ENCODE measurements around the gene AFF3.

Gene AFF3

DNA sequence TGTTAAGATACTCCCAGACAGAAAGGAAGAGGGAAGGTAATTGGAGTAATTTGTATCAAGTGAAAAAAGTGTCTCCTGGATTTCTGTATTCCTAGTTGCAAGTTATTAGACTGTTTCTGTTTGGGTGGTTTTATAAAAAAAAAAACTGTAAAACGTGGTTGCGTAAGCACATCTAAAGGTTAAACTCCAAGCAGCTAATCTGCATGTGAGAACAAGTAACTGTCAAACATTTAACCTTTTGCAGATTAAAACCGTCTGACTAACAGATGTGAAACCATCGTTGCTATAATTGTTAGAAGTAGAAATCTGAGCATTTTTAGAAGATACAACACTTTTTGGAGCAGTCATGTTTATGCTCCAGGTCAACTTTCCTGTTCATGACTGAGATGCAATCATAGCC, 72.3 kb downstream of the AFF3 start:
- no peak for DNase-seq

DNA sequence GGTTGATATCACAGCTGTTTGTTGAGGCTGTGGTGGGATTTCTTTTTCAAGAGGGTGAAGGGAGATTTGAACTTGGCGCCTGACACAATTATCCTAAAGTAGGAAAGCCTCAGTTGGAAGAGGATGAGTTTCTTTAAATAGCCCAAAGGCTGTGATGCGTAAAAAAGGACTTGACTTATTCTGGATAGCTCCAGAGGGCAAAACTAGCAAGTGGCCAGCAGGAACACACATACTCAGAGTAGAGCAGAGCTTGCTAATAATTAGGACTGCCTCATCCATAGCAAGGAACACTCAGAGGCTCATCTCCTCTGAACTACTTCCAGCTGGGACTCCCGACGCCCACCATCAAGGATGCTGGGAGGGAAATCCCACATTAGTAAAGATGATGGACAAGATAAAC, 74.0 kb downstream of the AFF3 start:
- DNase-seq = no peak

DNA sequence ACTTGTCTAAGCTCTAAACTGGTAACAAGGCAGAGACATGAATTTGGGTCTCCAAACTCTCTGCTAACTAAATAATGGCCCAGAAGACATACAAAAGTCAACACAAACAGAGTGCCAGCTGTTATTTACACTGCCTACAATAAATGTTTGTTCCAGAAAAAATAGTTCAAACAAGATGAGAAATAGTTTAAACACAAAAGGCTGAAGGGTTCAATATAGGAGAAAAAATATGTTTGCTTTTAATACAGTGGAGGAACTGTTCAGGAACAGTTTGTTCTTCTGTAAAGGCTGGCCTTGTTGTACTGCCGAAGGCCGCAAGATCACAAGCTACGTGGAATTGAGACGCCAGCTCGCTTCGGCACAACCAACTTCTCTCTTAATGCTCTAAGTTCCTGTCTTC, 74.6 kb downstream of the AFF3 start:
- DNase-seq = no peak

DNA sequence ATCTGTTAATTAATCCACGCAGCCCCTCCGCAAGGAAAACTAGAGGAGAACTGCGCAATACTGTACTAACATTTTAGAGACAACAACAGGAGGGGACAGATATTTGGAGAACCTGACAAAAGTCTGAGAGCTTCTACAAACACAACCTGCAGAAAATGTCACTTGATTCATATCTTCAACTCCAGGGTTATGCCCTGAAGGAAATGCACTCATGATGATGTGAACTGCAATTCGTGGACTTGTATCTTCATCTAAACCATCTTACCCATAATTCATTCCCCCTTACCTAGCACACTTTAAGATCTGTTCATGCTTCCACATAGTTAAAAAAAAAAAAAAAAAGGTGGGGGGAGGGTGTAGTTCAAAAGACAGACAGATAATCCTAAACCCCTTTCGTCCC, 75.5 kb downstream of the AFF3 start:
- DNase-seq = no peak

DNA sequence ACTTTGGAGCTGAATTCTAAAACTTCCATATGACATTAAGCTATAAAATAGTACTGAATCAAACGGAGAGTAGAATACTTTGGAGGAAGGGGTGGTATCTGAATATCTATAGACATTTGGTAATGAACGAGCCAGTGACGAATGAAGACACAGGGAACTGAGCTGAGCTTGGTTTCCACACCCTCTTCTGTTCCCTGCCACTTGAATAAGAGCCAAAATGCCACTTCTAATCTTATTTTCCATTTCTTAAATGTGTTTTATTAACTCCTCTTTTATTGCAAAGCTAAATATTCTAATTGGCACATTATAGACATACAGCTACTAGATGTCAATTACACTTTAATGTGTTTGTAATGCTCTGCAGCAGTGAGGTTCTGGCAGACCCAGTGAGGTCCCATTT, 76.1 kb downstream of the AFF3 start:
- DNase-seq = no peak

DNA sequence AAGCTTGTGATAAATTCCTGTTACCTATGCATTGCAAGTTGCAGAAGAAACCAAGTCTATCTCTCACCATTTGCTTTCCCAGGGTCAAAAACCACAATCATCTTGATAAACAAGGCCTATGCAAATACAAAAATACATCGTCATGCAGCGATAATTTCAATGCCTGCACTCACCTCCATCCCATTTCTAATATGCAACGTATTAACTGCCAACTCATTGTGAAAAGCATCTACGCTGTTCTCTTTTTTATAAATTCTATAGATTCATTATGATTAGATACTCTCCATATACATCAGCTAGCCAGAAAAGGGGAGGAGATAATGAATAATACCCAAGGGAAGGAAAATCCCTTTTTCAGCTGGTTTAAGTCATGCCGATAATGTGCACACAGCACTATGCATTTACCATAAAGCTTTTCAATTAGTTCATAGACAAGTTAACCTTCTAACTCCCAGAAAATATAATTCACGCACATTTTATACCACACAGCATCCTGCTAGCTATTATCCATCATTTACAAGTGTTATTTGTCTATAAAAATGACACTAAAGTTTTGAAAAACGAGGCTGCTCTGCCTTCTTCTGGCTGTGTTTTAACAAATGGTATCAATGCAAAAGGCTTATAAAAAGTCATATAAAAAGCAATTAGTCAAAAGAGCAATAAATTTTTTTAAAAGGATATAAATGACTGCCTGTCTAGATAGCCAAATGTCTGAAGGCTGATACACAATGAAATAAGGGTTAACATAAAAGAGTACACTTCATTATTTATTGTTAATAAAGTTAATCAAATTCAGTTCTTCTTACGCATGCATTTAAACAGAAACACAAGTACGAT, 77.6 kb downstream of the AFF3 start:
- no peak for DNase-seq

DNA sequence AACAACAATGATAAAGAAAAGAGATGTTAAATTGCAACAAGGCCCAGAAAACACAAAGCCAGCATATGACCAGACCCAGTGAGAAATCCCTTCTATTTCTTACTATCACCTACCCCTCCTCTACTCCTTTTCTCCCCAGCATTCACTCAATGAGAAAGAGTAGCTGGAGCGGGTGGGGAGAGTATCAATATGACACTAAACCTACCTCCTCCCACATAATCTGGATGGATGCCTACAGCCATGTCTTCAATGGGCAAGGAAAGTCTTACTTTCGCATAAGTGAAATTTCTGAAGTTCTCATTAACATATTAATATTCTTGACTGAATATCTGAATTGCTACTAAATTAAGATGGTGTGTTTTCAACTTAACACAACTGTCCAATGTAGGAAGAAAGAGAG, 78.2 kb downstream of the AFF3 start:
- no peak for DNase-seq

DNA sequence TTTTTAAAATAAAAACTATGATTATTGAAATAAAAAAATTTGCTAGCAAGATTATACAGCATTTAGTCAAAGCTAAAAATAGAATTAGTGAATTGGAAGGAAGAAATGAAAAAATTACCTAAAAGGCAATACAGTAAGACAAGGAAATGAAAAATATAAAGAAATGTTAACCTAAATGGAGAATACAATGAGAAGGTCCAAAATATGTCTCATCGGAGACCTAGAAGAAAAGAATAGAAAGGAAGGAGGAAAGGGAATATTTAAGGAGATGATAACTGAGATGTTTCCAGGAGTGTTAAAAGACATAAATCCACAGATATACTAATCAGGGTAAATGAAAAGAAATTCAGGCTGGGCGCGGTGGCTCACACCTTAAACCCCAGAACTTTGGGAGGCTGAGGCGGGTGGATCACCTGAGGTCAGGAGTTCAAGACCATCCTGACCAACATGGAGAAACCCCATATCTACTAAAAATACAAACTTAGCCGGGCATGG, 78.9 kb downstream of the AFF3 start:
- DNase-seq = no peak

DNA sequence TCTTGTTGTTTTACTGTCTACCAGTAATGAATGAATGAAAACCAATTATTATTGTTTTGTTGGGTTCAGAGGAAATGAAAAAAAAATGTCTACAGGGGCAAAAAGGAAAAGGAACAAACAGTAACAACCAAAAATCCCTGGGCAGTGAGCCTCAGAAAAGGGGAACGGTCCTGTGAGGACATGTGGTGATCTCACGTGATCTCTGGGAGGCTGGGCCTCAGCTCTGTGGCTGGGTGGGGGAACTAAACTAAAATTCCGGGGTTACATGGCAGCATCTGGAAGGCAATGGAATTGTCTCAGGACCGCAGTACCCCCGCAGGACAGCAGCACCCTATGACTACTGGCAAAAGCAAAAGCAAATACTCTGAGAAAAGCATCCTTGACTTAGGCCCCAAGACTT, 80.1 kb downstream of the AFF3 start:
- DNase-seq = no peak

DNA sequence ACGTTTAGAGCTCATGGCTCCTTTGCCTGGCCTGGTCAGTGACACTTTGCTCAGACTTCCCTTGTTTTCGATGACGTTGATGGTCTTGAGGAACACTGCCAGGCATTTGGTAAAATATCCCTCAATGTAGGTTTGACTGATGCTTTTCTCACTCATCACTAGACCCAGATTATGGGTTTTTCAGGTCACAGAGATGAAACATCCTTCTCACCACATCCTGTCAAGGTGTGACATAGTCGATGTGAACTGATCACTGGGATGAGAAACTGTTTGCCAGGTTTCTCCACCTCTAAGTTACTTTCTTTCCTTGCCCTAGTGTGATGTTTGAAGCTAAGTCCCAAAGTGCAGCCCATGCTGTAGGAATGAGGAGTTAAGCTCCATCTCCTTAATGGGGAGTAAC, 81.5 kb downstream of the AFF3 start:
- DNase-seq = no peak

DNA sequence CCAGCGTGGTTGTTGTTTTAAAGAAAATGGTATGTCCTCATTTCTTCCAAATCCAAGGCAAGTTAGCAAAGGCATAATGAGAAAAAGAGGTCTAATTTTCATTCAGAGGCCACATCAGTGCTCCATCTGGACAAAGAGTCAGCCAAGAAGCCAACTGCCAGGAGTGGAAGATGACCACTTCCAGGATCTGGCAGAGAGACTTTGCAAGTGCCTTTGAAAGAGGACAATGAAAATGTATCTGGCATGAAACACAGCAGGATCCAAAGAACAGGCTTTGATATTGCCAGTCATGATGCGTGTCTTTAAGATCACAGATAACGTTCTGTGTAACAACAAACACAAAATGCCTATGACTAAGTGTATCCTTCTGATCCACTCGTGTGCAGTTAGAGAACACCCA, 82.8 kb downstream of the AFF3 start:
- no peak for DNase-seq

DNA sequence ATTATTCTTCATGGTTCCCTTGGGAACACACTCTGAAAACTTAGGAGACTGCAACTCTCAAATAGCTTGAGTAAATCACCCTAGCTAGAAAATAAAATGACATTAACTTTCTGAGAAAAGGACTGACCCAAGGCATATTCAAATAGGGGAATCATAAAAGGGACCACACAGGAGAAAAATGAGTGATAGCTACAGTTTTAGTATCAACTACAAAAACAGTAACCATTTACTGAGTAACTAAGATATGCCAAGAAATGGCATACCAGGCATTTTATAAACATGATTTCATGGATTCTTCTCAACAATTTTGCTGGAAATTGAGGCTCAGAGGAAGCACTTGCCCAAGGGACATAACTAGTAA, 84.5 kb downstream of the AFF3 start:
- DNase-seq = no peak

DNA sequence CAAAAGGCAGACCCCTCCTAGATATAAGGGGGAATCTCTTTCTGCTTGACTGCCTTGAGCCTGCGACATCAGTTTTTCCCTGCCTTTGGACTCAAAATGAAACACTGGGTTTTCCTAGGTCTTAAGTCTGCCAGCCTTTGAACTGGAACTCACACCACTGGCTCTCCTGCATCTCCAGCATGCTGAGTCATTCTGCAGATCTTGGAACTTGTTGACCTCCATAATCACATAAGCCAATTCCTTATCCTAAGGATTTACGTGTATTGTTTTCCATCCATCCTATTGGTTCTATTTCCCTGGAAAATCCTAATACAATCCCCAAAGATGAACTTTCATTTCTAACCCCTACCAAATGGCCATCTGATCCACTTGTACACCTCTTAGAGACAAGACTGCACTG, 88.0 kb downstream of the AFF3 start:
- DNase-seq = no peak

DNA sequence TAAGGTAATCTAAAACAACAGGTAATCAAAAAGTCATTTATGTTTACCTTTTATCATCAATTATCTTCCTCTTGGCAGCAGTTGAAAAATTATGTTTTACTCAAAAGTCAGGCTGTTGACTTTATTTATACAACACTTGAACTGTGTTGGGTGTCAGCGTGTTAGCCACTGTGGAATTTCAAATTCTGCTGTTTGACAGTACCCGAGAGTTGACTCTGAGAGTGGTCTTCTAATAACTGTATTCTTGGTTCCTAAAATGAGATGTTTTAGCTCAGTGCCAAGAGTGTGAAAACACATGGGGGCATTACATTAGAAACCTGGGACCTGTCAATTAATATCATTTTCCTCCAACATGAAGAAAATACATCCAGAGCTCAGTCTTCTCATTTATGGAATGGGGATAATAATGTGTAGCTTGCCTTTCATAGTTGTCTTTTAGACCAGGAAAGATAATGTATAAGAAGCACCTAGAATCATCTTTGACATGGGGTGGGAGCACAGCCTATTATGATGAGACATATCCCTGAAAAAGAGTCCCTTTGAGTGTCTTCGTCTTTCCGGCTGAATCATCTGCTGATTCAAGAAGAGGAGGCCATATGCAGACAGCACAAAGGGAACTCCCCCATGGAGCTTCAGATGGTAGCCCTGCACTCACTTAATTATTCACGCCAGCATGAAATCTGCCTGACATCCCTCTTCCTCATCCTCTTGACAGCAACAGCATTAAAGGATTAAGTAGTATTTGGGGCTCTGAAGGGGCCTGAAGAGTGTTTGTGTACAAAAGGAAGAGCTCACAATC, 89.1 kb downstream of the AFF3 start:
- DNase-seq = no peak

DNA sequence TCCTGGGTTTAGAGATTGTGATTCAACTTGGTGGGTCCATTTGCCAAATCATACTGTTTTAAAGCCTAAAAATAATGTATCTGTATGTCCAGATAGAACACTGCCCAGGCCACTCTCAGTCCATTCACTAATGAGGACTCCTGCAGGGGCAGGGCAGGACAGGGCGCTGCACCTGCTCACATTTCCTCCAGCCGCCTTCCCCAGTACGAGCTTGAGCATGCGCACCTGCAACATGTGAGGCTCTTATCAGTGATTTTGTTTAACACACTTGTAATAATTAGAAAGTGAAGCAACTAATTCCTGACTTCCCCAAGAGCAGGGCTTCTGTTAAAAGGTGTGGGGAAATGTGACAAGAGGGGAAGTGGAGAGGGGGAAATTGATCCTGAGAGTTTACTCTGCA, 89.7 kb downstream of the AFF3 start:
- no peak for DNase-seq

DNA sequence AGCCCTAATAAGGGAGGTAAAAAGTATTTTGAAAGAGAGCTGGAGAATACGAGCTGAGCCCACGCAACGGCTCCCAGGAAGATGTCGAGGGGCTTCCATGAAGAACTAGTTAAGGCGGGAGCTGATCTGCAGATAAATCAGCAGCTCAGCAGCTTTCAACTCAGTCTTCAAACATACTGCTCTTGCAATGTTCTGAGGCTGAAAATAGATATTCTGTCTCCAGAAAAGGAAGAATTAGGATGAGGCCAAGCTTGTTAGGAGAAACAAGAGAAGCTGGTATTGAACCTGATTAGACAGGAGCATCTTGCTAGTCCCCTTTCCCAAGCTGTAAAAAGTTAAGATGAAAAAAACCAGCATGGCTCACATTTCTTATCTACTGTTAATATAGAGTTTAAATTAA, 91.1 kb downstream of the AFF3 start:
- DNase-seq = no peak

DNA sequence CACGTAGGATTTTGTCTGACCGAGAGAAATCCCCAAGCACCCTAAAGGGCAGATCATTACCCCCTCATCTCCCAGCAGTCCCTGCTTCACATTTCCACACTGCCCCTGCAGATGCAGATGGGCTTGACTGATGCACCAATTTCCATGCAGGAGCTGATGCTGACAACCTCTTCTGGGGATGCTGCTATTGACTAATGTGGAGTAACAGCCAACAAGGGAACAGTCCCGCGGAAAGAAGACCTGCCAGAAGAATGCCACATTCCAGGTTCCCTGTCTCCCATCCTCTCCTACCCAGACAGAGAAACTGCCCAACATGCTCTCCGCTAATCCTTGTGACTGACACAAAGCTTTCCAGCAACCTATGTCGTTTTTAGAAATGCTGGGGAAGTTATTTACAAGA, 91.7 kb downstream of the AFF3 start:
- no peak for DNase-seq

DNA sequence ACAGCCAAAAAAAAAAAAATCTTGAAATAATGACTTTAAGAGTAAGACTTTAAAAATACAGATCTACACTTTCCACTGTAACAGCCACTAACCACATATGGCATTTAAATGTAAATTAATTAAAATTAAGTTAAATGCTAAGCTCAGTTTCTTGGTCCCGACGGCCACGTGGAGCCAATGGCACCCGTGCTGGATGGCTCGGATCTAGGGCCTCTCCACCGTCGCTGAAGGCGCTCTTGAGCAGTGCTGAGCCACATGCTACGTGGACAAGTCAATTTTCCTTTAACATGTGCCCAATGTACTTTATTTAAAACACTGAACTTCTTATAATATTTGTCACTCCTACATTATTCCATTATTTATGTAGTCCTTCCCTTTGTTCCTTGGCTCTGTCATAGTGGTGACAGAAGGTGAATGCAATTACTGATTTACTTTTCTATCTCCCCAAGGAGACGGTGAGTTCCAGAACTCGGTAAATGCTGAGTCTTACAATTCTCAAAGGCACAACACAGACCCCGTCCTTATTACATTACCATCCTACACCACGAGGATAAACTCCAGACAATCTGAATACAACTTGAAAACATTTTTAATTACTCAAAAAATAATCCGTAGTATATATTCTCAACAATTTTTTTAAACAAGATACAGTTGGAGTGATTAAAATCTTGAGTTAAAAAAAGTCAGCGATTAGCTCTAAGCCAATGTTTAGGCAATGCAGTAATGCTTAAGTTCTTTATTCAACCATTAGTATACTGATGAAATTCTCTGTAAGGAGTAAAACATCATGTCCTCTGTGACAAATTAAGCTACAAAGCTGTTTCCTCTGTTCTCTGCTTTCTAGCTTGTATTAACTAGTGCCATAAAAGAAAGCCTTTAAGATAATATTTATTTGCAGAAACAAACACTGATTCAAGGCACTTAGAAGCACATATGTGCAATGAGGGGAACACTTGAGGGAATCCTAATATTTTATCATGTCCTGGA, 95.1 kb downstream of the AFF3 start:
- DNase-seq = no peak

DNA sequence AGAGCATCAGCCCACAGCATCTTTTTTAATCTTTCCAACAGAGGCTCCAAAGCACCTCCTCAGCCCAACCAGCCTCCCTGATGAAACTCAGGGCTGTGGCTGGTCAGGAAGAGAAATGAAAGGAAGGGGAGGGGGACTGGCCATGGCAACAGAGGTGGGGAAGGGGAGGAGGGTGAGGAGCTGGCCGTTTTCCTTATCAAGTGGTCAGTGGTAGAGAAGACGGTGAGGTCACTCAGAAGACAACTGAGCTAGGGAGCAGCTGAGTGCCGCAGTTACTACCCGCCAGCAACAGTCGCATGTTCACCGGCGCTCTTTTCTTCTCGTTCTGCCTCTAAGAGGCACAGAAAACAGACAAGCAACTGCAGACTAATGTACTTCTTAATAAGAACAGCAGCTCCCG, 97.4 kb downstream of the AFF3 start:
- DNase-seq = no peak

DNA sequence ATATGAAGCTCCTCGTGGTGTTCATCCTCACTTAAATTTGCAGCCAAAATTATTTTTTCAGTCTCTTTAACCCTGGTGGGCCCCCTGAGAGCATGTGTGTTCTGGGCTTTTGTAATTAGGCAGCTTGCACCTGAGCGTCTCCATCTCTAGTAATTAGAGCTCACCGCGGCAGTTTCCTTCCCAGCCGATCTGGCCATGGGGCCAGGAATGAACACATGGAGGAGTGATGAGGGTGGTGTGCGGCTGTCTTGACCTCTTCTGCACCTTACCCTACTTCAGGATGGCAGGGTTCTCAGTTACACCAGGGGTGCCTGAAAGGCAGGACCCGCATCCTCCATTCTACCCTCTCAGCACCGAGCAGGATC, 98.5 kb downstream of the AFF3 start:
- DNase-seq = no peak

DNA sequence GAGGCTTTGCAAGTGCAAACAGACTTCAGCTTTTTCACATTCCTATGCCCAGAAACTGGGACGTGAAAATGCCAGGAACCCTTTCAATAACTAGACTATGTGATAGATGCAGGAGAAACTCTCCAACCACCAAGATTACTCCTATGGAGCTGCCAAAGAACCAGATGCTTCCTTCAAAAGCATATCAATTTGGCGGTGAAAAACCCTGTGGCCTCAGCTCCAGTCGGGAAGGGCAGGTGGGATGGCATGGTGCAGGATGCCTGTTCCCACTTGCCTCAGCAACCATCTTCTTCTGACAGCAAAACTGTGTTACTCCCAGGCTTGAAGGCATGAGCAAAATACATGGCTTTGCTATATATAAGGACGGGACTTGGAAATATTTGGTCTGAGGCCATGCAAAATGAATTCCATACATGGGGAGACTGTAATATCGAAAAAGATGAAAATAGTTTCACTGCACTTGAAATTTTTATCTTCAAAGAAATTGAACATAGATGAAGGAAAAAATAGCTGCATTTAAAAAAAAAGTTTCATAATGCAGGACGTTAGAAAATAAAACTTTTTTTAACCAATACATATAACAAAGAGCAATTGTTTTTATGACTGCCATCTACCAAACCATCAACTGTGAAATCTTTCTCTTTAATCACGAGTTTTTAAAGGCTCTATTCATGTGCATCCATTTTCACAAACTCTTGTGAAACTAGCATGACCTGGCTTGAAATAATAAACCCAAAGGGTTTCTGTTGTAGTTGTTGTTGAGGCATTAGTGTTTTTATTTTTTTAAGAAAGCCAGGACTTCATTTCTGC, 99.1 kb downstream of the AFF3 start:
- no peak for DNase-seq

DNA sequence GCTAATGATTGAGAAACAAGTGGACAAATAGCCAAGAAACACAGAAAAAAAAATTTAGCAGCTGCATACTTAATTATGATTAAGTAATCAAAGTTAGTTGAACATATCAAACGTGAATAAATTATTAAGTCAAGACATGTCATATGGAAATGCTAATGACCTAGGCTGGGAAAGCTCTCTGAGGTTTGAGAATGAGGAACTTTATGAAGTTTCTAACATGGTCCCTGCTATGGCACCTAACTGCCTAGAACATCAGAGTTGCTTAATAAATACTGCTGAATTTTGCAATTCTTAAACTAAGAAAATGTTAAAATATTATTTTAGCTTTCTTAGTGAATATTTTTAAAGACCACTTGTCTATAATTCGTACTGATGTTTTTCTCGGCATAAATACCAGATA, 99.8 kb downstream of the AFF3 start:
- DNase-seq = no peak

All from NK-92 treated with Interleukin-12 subunit alpha and Interleukin-12 subunit beta, amount 100 ng/mL, for 24 hours (cell line).